ENCODE measurements around the gene NT5DC3.

DNA sequence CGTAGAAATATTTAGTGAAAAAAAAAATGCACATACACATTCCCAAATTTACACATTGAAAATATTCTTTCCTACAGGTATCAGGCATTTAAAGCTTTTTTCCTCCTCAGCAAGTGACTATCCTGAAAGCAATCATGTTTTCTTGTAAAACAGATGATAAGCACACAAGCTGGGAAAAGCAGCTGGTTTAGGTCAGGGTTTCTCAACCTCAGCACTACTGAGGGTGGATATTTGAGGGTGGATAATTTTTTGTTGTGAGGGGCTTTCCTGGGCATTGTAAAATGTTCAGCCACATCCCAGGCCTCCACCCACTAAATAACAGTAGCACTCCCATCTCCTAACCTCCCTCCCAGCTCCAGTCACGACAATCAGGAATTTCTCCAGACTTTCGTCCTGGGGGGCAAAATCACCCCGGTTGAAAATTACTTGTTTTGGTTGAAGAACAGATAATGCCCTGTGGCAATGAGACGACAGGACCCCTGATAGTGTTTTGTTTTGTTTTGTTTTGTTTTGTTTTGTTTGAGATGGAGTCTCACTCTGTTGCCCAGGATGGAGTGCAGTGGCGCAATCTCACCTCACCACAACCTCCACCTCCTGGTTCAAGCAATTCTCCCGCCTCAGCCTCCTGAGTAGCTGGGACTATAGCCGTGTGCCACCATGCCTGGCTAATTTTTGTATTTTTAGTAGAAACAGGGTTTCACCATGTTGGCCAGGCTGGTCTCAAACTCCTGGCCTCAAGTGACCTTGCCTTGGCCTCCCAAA lies 15.0 kb upstream of the NT5DC3 start:
- TF ChIP-seq, protein P1, sequence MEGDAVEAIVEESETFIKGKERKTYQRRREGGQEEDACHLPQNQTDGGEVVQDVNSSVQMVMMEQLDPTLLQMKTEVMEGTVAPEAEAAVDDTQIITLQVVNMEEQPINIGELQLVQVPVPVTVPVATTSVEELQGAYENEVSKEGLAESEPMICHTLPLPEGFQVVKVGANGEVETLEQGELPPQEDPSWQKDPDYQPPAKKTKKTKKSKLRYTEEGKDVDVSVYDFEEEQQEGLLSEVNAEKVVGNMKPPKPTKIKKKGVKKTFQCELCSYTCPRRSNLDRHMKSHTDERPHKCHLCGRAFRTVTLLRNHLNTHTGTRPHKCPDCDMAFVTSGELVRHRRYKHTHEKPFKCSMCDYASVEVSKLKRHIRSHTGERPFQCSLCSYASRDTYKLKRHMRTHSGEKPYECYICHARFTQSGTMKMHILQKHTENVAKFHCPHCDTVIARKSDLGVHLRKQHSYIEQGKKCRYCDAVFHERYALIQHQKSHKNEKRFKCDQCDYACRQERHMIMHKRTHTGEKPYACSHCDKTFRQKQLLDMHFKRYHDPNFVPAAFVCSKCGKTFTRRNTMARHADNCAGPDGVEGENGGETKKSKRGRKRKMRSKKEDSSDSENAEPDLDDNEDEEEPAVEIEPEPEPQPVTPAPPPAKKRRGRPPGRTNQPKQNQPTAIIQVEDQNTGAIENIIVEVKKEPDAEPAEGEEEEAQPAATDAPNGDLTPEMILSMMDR (IDR thresholded peaks at IDR 0.05; ENCODE audit: low read length): no peak
- TF ChIP-seq EZH2 (optimal IDR thresholded peaks at IDR 0.05; ENCODE audit: low read depth, low read length): no peak

All from MM.1S (cell line).